Measurements from ENCODE around the gene MYO3A. TPM values are rescaled to one million over a fixed set of nuclear protein-coding genes. Genes with fewer than 3 reads are reported as not detected.

Gene MYO3A
- total RNA-seq, 1 experiment from 2014 or later = not detected

GRCh38 chr10:26157734-26158133, 223.7 kb downstream of the MYO3A start:
- H3K36me3 ChIP-seq (ENCODE audit: low read depth) = no peaks in the 10 kb centered on the region
- no TSS peak for BruUV-seq (replicated peaks)
- ChIA-PET CTCF (no interaction called here), POLR2A (ENCODE audit: unreplicated experiment) (no interaction called here)
- no peak overlapping the region for H3K27ac ChIP-seq
- H4K20me1 ChIP-seq (ENCODE audit: insufficient read depth) = no peaks in the 10 kb centered on the region
- H3F3A ChIP-seq (ENCODE audit: insufficient read depth, low read depth) = no peaks in the 10 kb centered on the region
- DNase-seq = no peak
- H3K79me2 ChIP-seq (ENCODE audit: low read depth) = no peaks in the 10 kb centered on the region
- H3K4me1 ChIP-seq (replicated peaks; ENCODE audit: insufficient read depth) = no peaks in the 10 kb centered on the region
- no peak overlapping the region for H2AFZ ChIP-seq
- H3K9me3 ChIP-seq (ENCODE audit: insufficient read depth, low read depth) = no peaks in the 10 kb centered on the region
- no peak for TF ChIP-seq CTCF (conservative IDR thresholded peaks at IDR 0.05)
- TF ChIP-seq EZH2 (IDR thresholded peaks at IDR 0.05; ENCODE audit: low read depth) = no peak
- no peak overlapping the region for H3K4me3 ChIP-seq
- no peak overlapping the region for H3K4me2 ChIP-seq
- no peaks in the 10 kb centered on the region for H3K9me2 ChIP-seq (ENCODE audit: insufficient read depth)
- intact Hi-C loops (cut with micrococcal nuclease; ENCODE audit: unreplicated experiment) = no loop called here
- no peaks in the 10 kb centered on the region for H3K27me3 ChIP-seq (ENCODE audit: insufficient read depth, low read depth)

DNA sequence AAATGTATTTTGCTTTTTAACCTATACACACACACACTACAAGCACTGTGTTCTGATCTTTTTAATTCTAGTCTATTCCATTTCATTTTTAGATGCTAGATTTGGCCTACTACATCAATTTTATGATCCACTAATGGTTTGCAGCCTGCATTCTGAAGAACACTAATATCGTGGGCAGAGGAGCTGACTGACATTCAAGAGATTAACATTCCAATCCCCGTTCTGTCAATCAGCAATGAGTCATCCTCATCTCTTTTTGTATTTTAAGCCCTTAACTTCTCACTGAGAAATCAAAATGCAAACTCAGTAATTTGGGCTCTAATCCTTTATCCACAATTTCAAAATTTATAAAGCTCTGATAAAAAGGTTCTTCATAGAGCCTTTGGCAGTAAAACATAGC, 235.4 kb downstream of the MYO3A start:
- Histone ChIP-seq H3K4me2 (no peak overlapping the region), H3K27ac (no peak overlapping the region), H3K79me2 (ENCODE audit: low read depth) (no peaks in the 10 kb centered on the region), H4K20me1 (ENCODE audit: insufficient read depth) (no peaks in the 10 kb centered on the region), H3K27me3 (ENCODE audit: insufficient read depth, low read depth) (peaks cover 23% of the 10 kb centered on the region), H3K4me3 (no peak overlapping the region), H3K36me3 (ENCODE audit: low read depth) (no peaks in the 10 kb centered on the region), H2AFZ (no peak overlapping the region), H3K9me2 (ENCODE audit: insufficient read depth) (no peaks in the 10 kb centered on the region), H3K9me3 (ENCODE audit: insufficient read depth, low read depth) (no peaks in the 10 kb centered on the region), H3K4me1 (replicated peaks; ENCODE audit: insufficient read depth) (no peaks in the 10 kb centered on the region), H3F3A (ENCODE audit: insufficient read depth, low read depth) (no peaks in the 10 kb centered on the region)
- intact Hi-C loops (cut with micrococcal nuclease; ENCODE audit: unreplicated experiment) = no loop called here
- no peak for DNase-seq
- ChIA-PET POLR2A (ENCODE audit: unreplicated experiment) (no interaction called here), CTCF (no interaction called here)
- no TSS peak for BruUV-seq (replicated peaks)
- TF ChIP-seq EZH2 (IDR thresholded peaks at IDR 0.05; ENCODE audit: low read depth) (no peak), CTCF (conservative IDR thresholded peaks at IDR 0.05) (no peak)

DNA sequence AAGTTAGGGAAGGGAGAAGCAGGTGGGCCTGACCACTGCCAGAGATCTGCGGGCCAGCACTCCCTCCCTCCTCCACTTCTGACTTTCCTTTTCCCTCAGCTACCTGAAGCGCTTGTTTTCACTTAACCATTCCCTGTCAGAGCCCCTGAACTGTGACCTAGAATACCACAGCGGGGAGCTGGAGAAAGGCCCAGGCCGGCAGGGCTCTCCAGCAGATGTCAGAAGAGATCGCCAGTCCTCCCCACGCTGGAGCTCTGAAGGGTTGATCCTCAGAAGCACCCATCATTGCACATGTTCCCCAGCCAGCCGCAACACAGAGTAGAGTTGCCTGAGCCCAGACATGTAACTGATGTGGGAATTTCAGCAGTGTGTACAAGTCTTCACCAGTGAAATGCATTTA, 238.1 kb downstream of the MYO3A start:
- CTCF ChIA-PET = no interaction called here
- Histone ChIP-seq H3K4me2 (no peak overlapping the region), H2AFZ (no peak overlapping the region), H3K4me3 (no peak overlapping the region), H3K27me3 (ENCODE audit: insufficient read depth, low read depth) (peaks cover 30% of the 10 kb centered on the region), H3K36me3 (ENCODE audit: low read depth) (no peaks in the 10 kb centered on the region), H3K79me2 (ENCODE audit: low read depth) (no peaks in the 10 kb centered on the region), H4K20me1 (ENCODE audit: insufficient read depth) (no peaks in the 10 kb centered on the region), H3F3A (ENCODE audit: insufficient read depth, low read depth) (no peaks in the 10 kb centered on the region), H3K9me2 (ENCODE audit: insufficient read depth) (no peaks in the 10 kb centered on the region), H3K4me1 (replicated peaks; ENCODE audit: insufficient read depth) (no peaks in the 10 kb centered on the region), H3K9me3 (ENCODE audit: insufficient read depth, low read depth) (no peaks in the 10 kb centered on the region), H3K27ac (no peak overlapping the region)
- no TSS peak for BruUV-seq (replicated peaks)
- POLR2A ChIA-PET (ENCODE audit: unreplicated experiment) = no interaction called here
- intact Hi-C loops (cut with micrococcal nuclease; ENCODE audit: unreplicated experiment) = no loop called here
- TF ChIP-seq CTCF (conservative IDR thresholded peaks at IDR 0.05) (no peak), EZH2 (IDR thresholded peaks at IDR 0.05; ENCODE audit: low read depth) (no peak)
- DNase-seq = no peak

Measured in PC-9 (cell line).